H1 (cell line): ENCODE measurements around the gene CCNL2. TPM values are rescaled to one million over a fixed set of nuclear protein-coding genes. Genes with fewer than 3 reads are reported as not detected.

Experiments used
- ASH2L ChIP-seq: fragments of 200-600, 300-600 bp; sonication (generic); IDR thresholded peaks from one replicate; pipeline ENCODE4 v1.7.1; 2017; ENCODE audit warnings: low read length
- BCL11A ChIP-seq, 2 experiments: IDR thresholded peaks; one replicate each; pipeline ENCODE4 v1.6.1; 2011; ENCODE audit warnings: low read depth in 2 of 2, low read length in 2 of 2, mild to moderate bottlenecking in 2 of 2
- CBX5 ChIP-seq: fragments of 300-800, 300-1000 bp; sonication (generic); IDR thresholded peaks from 2 replicates; pipeline ENCODE4 v1.7.1; 2016; ENCODE audit warnings: antibody characterized with exemption, low read length, low read depth
- CTCF ChIP-seq, 3 experiments: IDR thresholded peaks; 1 replicate in 2 of 3; 2 replicates in 1 of 3; pipeline versions ENCODE4 v1.5.1 to v1.6.1; 2011; ENCODE audit warnings: low read length in 3 of 3, mild to moderate bottlenecking in 3 of 3, inconsistent platforms in 2 of 3, low read depth in 1 of 3, moderate library complexity in 1 of 3; ENCODE audit not compliant: insufficient read depth in 1 of 3; ENCODE audit errors: control extremely low read depth in 1 of 3
- EP300 ChIP-seq, 2 experiments: IDR thresholded peaks; 1 replicate in 1 of 2; 2 replicates in 1 of 2; pipeline ENCODE4 v1.6.1; 2011 to 2012; ENCODE audit warnings: low read depth in 2 of 2, low read length in 2 of 2, mild to moderate bottlenecking in 2 of 2, borderline replicate concordance in 1 of 2, inconsistent platforms in 1 of 2, moderate library complexity in 1 of 2
- FOSL1 ChIP-seq: IDR thresholded peaks from 2 replicates; pipeline ENCODE4 v1.6.1; 2011; ENCODE audit warnings: mild to moderate bottlenecking, low read depth, low read length, moderate library complexity; ENCODE audit not compliant: insufficient read depth
- GABPA ChIP-seq: IDR thresholded peaks from 2 replicates; pipeline ENCODE4 v1.6.1; 2011; ENCODE audit warnings: mild to moderate bottlenecking, low read length, moderate library complexity, borderline replicate concordance; ENCODE audit not compliant: insufficient read depth
- GTF2F1 ChIP-seq: IDR thresholded peaks from 2 replicates; pipeline ENCODE4 v1.6.1; 2012; ENCODE audit warnings: low read depth, low read length, improper control_type of control experiment, borderline replicate concordance
- JUN ChIP-seq: IDR thresholded peaks from 2 replicates; pipeline ENCODE4 v1.6.1; 2011; ENCODE audit warnings: low read depth, mild to moderate bottlenecking, improper control_type of control experiment, low read length
- KDM4A ChIP-seq: IDR thresholded peaks from one replicate; pipeline ENCODE4 v1.7.1; 2012; ENCODE audit warnings: low read depth, mild to moderate bottlenecking, moderate library complexity, low read length, inconsistent platforms; ENCODE audit not compliant: severe bottlenecking
- PHF8 ChIP-seq: fragments of 200-600 bp; sonication (generic); conservative IDR thresholded peaks from 2 replicates; pipeline ENCODE4 v1.7.1; 2012; ENCODE audit warnings: low read depth, mild to moderate bottlenecking, inconsistent platforms, low read length, moderate library complexity
- POLR2A ChIP-seq, 2 experiments: IDR thresholded peaks; 1 replicate in 1 of 2; 2 replicates in 1 of 2; pipeline ENCODE4 v1.6.1; 2011; ENCODE audit warnings: low read depth in 2 of 2, low read length in 2 of 2, mild to moderate bottlenecking in 2 of 2; ENCODE audit errors: control extremely low read depth in 1 of 2
- RAD21 ChIP-seq, 2 experiments: IDR thresholded peaks in 1 of 2; conservative IDR thresholded peaks in 1 of 2; 2 replicates each; pipeline ENCODE4 v1.6.1; 2011; ENCODE audit warnings: low read depth in 2 of 2, low read length in 2 of 2, improper control_type of control experiment in 1 of 2, inconsistent platforms in 1 of 2, mild to moderate bottlenecking in 1 of 2, moderate library complexity in 1 of 2
- RBBP5 ChIP-seq: IDR thresholded peaks from 2 replicates; pipeline ENCODE4 v1.7.1; 2012; ENCODE audit warnings: low read depth, mild to moderate bottlenecking, inconsistent platforms, low read length, moderate library complexity, borderline replicate concordance
- RNF2 ChIP-seq: fragments of 200-900, 300-1000 bp; sonication (generic); IDR thresholded peaks from 2 replicates; pipeline ENCODE4 v1.7.1; 2016; ENCODE audit warnings: borderline replicate concordance, low read depth, mild to moderate bottlenecking, antibody characterized with exemption, low read length; ENCODE audit not compliant: poor library complexity, severe bottlenecking; ENCODE audit errors: missing control alignments
- RXRA ChIP-seq: IDR thresholded peaks from 2 replicates; pipeline ENCODE4 v1.6.1; 2011; ENCODE audit warnings: low read depth, mild to moderate bottlenecking, low read length, moderate library complexity; ENCODE audit not compliant: insufficient read depth
- SIN3A ChIP-seq, 2 experiments: IDR thresholded peaks in 1 of 2; conservative IDR thresholded peaks in 1 of 2; 2 replicates each; pipeline ENCODE4 v1.6.1; 2011 to 2012; ENCODE audit warnings: low read length in 2 of 2, improper control_type of control experiment in 1 of 2, low read depth in 1 of 2, mild to moderate bottlenecking in 1 of 2
- YY1 ChIP-seq: IDR thresholded peaks from 2 replicates; pipeline ENCODE4 v1.6.1; 2011; ENCODE audit warnings: low read depth, mild to moderate bottlenecking, low read length
- polyA plus RNA-seq, 7 experiments: library from polyadenylated mRNA; depleted of rRNA in 3 of 7; stranded (reverse) in 5 of 7; unstranded in 2 of 7; fragments of >200 nt in 5 of 7; fragments of 200-250 nt in 2 of 7; gene quantifications; 1 replicate in 5 of 7; 2 replicates in 1 of 7; 4 replicates in 1 of 7; pipeline versions ENCODE4 v1.2.1 to v1.2.3, GENCODE V29; 2011 to 2013; ENCODE audit warnings: missing spikeins in 2 of 7, mixed read lengths in 2 of 7
- total RNA-seq: library from RNA; stranded (reverse); fragmentation: NEBNext Ultra II Directional; extraction: Animal tissue kit (Norgen Biotek cat#: 25700); gene quantifications from 2 replicates; pipeline ENCODE4 v1.2.1, GENCODE V29; 2021
- TF ChIP-seq, protein P1 (sequence below): IDR thresholded peaks from 2 replicates; pipeline ENCODE4 v1.6.1; 2012; ENCODE audit warnings: inconsistent platforms

CCNL2 gene
- total and polyA plus RNA-seq, 2 of the 8 experiments (the other 6 are each of a cell fraction or from before 2014, with no cell fraction given), result 79.8 to 120 TPM

DNA sequence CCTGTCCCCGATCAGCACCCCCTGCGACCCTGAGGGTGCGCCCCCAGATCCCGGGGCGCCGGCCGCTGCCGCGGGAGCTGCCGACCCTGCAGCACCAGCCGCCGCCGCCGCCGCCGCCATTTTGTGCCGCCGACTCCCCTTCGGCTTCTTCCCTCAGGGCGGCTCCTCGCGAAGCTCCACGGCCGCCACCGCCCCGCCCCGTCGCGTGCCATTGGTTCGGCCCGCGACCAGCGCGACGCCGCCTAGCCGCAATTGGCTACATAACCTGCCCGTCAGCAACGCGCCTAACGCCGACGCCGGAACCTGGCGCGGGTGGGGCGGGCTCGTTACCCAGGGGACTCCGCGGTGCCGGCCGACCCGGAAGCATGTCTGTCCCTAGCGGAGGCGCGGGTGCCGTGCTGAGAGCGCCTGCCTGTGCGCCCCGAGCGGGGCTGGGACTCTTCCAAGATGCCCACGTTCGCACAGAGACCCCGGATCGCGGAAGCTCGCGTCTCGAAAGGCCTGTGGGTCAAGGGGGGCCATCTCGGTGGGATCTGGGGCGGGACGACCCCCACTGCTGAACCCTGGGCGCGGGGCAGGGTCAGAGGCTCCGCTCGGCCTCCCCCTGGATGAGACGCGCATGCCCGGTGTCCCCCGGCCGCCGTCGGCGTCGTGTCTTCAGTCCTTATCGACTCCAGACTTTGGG, at the start of gene CCNL2 (continued):
- TF ChIP-seq RAD21 (IDR thresholded peaks at IDR 0.05 in 1 of 2, conservative IDR thresholded peaks at IDR 0.05 in 1 of 2; ENCODE audit: low read depth in 2 of 2, low read length in 2 of 2) (peak; percentile 6 to 24; a peak in 2 of 4 replicates), ASH2L (peak; percentile 29), YY1 (peak; percentile 91), EP300 (IDR thresholded peaks at IDR 0.05; ENCODE audit: borderline replicate concordance in 1 of 2, low read depth in 2 of 2, low read length in 2 of 2) (no peak), GABPA (peak; percentile 83; the same call in 1 of the 2 replicates), SIN3A (conservative IDR thresholded peaks at IDR 0.05 in 1 of 2, IDR thresholded peaks at IDR 0.05 in 1 of 2; ENCODE audit: low read depth in 1 of 2, low read length in 2 of 2) (peak in 1 of 2 experiments; percentile 93; a peak in 2 of 4 replicates), KDM4A (peak; percentile 34), CBX5 (no peak), RNF2 (no peak), JUN (no peak), RBBP5 (0 out of 2 replicates have a peak, but pooled peaks have one; percentile 33), RXRA (no peak), PHF8 (peak; percentile 89), CTCF (IDR thresholded peaks at IDR 0.05; ENCODE audit: control extremely low read depth in 1 of 3, insufficient read depth in 1 of 3, low read depth in 1 of 3, low read length in 3 of 3) (peak in 2 of 3 experiments; percentile 59 to 60; a peak in 3 of 4 replicates), BCL11A (IDR thresholded peaks at IDR 0.05; ENCODE audit: low read depth in 2 of 2, low read length in 2 of 2) (no peak), GTF2F1 (no peak), POLR2A (IDR thresholded peaks at IDR 0.05; ENCODE audit: control extremely low read depth in 1 of 2, low read depth in 2 of 2, low read length in 2 of 2) (peak in 1 of 2 experiments; percentile 66; a peak in 1 of 3 replicates), FOSL1 (no peak)
- TF ChIP-seq, protein P1, sequence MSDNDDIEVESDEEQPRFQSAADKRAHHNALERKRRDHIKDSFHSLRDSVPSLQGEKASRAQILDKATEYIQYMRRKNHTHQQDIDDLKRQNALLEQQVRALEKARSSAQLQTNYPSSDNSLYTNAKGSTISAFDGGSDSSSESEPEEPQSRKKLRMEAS, result peak; percentile 40; the same call in 1 of the 2 replicates
